Stimulated activated CD8-positive, alpha-beta memory T cell treated with anti-CD3 and anti-CD28 coated beads, Interleukin-12 subunit alpha, Interleukin-12 subunit beta, amount 100 ng/mL, for 24 hours (primary cell): ENCODE measurements around the gene PLA2G4A.

ENCODE experiments used
- DNase-seq: peaks from one replicate; pipeline ENCODE4 v3.0.0-alpha.2; 2020; ENCODE audit errors: extremely low read depth

The PLA2G4A gene

GRCh38 chr1:186834399-186834958, 5.7 kb downstream of the PLA2G4A start:
- DNase-seq, result no peak

DNA sequence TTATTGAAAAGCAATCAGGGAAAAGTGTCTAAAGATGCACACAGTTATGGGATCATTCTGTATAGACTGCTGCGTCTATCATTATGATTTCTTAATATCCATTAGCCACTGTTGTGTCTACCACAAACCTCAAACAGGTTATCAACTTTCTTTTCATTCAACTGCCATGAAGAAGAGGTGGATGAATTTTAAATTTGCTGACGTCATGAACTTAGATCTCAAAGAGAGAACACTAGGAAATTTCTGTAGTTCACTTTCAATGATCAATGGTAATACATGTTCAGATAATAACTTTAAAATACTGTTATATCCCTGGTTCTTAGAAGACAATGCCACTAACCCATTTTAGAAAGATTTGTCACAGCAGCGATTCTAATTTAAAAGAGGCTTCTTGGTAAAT, 6.7 kb downstream of the PLA2G4A start:
- DNase-seq, result no peak

DNA sequence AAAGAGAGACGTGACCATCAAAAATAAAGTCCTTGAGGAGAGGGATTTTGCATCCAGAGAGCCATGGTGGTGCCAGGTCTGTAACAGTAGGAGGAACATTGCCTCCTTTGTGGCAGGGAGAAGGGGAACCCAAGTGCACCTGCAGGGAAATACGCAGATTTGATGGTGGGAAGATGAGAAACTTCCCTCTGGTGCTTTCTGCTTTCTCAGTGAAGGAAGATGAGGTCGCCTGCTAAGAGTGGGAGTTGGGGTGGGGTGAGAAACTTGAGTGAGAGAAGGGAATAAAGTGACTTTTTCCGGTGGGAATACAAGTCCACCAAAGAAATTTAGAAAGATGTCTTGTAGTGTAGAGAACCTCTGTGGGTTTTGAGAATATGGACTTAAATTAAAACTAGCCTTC, 9.1 kb downstream of the PLA2G4A start:
- no peak for DNase-seq

GRCh38 chr1:186838380-186839040, 9.8 kb downstream of the PLA2G4A start:
- DNase-seq, result no peak

- DNase-seq, result no peak
Observed at GRCh38 chr1:186839041-186839400, 10.3 kb downstream of the PLA2G4A start.

DNA sequence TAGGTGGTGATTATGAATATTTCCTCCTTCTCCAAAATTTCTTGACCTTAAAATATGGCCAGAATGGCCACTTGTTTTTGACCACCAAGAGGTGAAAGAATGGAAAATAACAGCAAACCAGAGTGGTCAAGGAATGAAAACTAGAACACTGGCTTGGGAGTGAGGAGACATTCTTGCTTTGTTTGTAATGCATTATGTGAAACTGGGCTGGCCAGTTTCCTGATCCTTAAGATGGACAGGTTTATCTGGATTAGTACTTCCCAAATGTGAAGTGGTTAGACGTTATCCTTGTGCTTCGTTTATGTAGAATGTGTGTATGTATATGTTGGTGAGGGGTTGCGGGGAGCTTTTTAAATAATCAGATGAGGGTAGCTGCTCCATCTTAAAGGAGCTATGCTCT, 12.8 kb downstream of the PLA2G4A start:
- no peak for DNase-seq

GRCh38 chr1:186842547-186842946, 13.8 kb downstream of the PLA2G4A start:
- no peak for DNase-seq

- no peak for DNase-seq
Observed at GRCh38 chr1:186843226-186843625, 14.5 kb downstream of the PLA2G4A start.

GRCh38 chr1:186843931-186844330, 15.2 kb downstream of the PLA2G4A start:
- no peak for DNase-seq

DNA sequence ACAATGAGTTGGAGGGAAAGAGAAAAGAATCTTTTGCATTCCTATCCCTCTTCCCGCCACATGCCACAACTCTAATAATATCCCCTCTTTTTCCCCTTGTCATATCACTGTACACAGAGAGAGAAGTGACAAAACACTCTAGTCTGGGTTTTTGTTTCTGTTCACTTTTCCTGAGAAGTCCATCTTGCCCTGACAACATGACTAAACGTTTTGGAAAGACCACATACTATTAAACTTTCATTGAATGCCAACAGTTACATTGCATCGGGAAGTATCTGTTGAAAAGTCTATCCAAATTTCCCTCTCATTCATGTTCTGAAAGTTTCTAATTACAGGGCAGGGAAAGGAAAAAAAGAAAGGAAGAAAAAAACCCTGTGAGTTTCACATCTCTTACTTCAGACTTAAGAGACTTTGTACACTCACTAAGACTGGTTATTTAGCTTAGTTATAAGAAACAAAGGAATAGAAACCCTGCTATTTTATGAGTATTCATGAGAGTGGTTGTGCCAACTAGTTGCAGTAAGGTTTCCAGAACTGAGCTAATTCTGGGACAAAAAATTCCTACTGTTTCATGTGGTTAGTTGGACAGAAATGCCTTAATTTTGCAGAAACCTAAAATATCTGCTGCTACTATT, 16.9 kb downstream of the PLA2G4A start:
- no peak for DNase-seq

- no peak for DNase-seq
Observed at GRCh38 chr1:186848509-186849130, 19.9 kb downstream of the PLA2G4A start.

DNA sequence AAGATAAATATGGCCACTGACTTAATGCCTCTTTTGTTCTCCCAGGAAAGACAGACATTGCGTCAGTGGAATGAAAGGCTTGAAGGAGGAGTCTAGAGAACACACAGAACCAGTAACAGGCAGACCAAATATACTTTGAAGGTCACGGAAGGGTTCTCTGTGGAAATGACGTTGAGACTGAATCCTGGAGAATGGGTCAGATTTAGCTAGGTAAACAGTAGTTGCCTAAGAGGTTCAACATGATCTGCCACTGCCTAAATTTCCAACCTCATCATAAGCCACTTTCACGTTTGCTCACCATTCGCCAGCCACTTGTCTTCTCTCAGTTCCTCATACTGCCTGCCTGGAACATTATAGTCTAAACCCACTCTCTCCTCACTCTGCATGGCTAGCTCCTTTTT, 20.5 kb downstream of the PLA2G4A start:
- no peak for DNase-seq

- DNase-seq, result no peak
Observed at GRCh38 chr1:186849826-186850225, 21.1 kb downstream of the PLA2G4A start.

DNA sequence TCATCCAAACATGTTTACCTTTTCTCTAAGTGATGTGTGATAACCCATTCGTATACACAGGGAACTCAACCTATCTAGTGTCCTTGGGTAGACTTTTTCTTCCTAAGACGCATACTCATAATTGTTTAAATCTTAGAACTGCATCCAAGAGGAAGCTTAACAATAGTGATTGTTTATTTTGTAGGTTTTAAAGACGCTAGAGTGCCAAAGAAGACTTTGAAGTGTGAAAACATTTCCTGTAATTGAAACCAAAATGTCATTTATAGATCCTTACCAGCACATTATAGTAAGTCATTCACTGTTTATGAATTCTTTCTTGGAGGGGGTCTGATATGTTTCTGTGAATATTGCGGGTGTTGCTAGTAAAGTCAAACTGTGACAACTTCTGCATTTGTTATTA, 25.4 kb downstream of the PLA2G4A start:
- DNase-seq, result no peak

DNA sequence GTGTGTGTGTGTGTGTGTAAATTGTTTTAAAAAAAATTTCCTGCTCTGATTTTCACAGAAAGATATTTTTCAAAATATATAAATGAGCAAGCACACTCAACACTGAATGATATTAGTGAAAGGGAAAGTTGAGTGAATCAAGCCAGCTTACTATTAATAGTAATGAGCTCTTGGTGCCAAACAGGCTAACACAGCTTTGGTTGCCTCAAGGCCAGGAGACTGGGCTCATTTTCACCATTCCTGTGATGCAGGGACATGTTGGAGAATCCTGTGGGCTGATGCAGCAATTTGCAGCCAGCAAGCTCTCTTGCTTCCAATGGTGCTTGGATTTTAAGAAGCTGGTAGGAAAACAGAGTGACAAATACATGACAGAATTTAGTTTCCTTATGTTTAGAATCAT, 30.2 kb downstream of the PLA2G4A start:
- DNase-seq, result no peak

DNA sequence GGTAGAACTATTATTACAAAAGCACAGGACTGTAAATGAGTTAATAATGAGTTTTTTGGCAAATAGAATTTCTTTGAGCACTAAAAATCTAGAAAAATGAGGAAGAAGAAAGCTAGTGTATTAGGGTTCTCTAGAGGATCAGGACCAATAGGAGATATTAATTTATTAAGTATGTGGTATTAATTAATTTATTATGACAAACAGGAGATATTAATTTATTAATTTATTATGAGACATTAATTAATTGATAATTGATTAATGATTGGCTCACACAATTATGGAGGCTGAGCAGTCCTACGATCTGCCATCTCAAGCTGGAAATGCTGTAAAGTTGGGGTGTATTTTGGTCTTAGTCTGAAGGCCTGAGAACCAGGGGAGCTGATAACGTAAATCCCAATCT, 31.2 kb downstream of the PLA2G4A start:
- no peak for DNase-seq

GRCh38 chr1:186864296-186864695, 35.5 kb downstream of the PLA2G4A start:
- DNase-seq, result no peak

DNA sequence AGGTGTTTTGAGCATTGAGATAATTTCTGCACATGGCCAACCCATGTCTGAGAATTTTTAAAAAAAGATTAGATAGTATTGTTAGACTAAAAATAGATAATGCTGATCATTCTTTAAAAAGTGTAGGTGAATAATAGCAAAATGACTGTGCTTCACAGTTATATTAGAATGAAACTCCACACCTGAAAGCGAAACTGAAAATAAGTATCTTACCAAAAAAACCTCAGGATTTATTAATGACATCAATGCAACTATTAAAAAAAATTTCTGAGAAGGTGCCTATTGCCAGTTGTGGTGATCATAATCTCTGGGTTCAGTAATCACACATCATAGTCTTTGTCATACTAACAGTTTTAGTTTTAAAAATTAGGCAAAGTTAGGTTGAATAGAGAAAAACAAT, 36.5 kb downstream of the PLA2G4A start:
- no peak for DNase-seq

- DNase-seq, result no peak
Observed at GRCh38 chr1:186865857-186866256, 37.1 kb downstream of the PLA2G4A start.

DNA sequence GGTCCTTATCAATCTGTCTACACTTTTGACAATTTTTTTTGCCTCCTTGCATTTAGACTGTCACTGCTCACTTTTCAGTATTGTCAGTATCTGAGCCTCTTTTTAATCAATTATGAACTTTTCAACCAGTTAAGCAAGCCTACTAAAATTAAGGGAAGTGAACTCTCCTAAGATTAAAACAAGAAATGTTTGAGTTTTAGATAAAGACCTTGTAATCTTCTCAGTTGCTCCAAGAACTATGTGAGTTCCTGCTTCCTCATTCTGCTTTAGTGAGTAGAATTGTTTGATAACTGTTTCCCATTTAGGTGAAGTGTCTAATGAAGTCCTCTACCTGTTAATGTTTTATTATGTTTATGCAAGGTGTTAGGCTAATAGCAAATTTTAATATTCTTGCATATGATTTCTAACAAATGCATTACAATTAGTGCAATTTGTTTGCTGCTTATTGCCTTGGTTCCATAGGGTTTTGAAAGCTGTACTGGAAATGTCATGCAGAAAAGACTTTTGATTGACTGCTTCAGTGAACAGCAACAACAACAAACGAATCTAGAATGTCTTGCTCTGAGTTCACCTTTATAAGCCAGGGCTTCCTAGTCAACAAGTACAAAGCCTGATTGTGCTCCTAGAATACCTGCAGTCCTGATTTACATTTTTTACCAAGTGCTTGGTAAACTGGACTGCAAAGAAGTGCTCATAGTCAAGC, 40.9 kb downstream of the PLA2G4A start:
- DNase-seq, result no peak

GRCh38 chr1:186871784-186872183, 43.0 kb downstream of the PLA2G4A start:
- DNase-seq, result no peak

DNA sequence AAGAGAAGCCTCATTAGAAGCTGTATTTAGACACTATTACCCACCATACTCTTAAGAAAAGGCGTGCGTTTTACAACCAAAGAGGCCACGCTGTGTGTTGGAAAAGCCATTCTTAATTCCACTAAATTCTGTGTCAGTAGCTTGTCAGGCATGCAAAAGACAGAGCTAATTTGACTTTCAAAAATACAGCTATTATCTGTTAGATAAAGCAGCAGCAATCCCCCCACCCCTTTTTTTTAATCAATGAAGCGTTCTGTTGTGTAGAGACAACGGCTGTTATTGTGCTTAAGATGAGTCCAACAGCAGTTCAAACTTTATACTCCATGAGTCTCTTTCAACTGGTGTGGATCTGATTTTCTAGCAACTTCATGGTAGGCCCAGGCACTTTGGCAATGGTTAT, 43.5 kb downstream of the PLA2G4A start:
- DNase-seq, result no peak

DNA sequence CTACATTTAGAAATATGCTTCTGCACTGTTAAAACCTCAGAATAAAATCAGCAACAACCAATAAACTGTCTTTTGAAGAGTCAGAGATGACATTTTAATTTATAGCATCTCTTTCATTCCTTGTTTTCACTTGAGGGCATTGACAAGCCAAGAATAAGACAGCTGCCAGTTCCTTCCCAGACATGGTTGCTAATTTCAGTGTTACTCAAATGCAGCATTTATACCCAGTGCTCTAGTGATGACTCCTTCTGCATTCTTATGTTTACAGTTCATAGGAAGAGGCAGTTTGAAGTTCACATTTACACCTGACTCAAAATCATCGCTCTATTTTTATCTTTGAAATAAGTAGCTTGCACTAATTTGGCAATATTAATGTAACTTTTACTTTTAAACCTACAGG, 44.9 kb downstream of the PLA2G4A start:
- DNase-seq, result no peak
